H1 (cell line): Measurements from ENCODE around the gene EPHA8. TPM values are rescaled to one million over a fixed set of nuclear protein-coding genes. Genes with fewer than 3 reads are reported as not detected.

Experiments used
- CTCF ChIA-PET: fragments of 300-600 bp; sonication (Branson Sonifier 250); formaldehyde crosslinking; loops from one replicate; lab custom pipeline; 2021; ENCODE audit not compliant: partially characterized antibody; lab: Charles Lee
- POLR2A ChIA-PET: fragments of 300-600 bp; sonication (Branson Sonifier 250); formaldehyde crosslinking; loops from one replicate; lab custom pipeline; 2021; ENCODE audit warnings: inconsistent platforms; ENCODE audit not compliant: partially characterized antibody; lab: Charles Lee
- DNase-seq, 2 experiments: peaks; one replicate each; pipeline versions ENCODE4 v3.0.0 to v3.0.0-alpha.2; 2010 to 2022; ENCODE audit warnings: low spot score in 2 of 2, low read depth in 1 of 2, mixed read lengths in 1 of 2
- FAIRE-seq: peaks from 2 replicates; lab custom pipeline; 2011; peaks lifted over from hg19 to GRCh38; lab: Jason Lieb, UNC
- H2AFZ ChIP-seq: 2 replicates; pipeline ENCODE4 v1.8.1; 2012; ENCODE audit warnings: low read length, inconsistent platforms
- H2AK5ac ChIP-seq: 2 replicates; pipeline ENCODE4 v1.6.1; 2013; ENCODE audit warnings: low read depth, low read length
- H2BK120ac ChIP-seq: replicated peaks from 2 replicates; pipeline ENCODE3; 2013; ENCODE audit warnings: low read depth, low read length, inconsistent platforms
- H2BK12ac ChIP-seq: 2 replicates; pipeline ENCODE4 v1.6.1; 2013; ENCODE audit warnings: low read depth, low read length
- H2BK15ac ChIP-seq: 2 replicates; pipeline ENCODE4 v1.6.1; 2013; ENCODE audit warnings: low read length
- H2BK20ac ChIP-seq: 2 replicates; pipeline ENCODE4 v1.6.1; 2013; ENCODE audit warnings: low read length
- H2BK5ac ChIP-seq: 2 replicates; pipeline ENCODE4 v1.6.1; 2013; ENCODE audit warnings: low read depth, low read length
- H3K14ac ChIP-seq: 2 replicates; pipeline ENCODE4 v1.6.1; 2013; ENCODE audit warnings: inconsistent platforms; ENCODE audit not compliant: insufficient read length
- H3K18ac ChIP-seq: 2 replicates; pipeline ENCODE4 v1.6.1; 2013; ENCODE audit warnings: low read length; ENCODE audit errors: extremely low read depth
- H3K23ac ChIP-seq: 2 replicates; pipeline ENCODE4 v1.6.1; 2013; ENCODE audit warnings: inconsistent platforms; ENCODE audit not compliant: insufficient read length
- H3K23me2 ChIP-seq: 2 replicates; pipeline ENCODE4 v1.6.1; 2013; ENCODE audit warnings: low read depth, low read length
- H3K27ac ChIP-seq: 2 replicates; pipeline ENCODE4 v1.6.1; 2011; ENCODE audit warnings: low read depth, low read length, inconsistent platforms
- H3K27me3 ChIP-seq, 4 experiments: replicated peaks in 1 of 4; 1 replicate in 1 of 4; 2 replicates in 3 of 4; pipeline versions ENCODE4 v1.6.1 to v1.8.1; 2011 to 2013; ENCODE audit warnings: low read length in 3 of 4, mild to moderate bottlenecking in 3 of 4, inconsistent platforms in 2 of 4, mixed read lengths in 2 of 4, moderate library complexity in 1 of 4; ENCODE audit not compliant: control insufficient read depth in 3 of 4, insufficient read depth in 3 of 4; ENCODE audit errors: extremely low read depth in 1 of 4
- H3K36me3 ChIP-seq, 4 experiments: 2 replicates each; pipeline versions ENCODE4 v1.6.1 to v1.8.1; 2011 to 2013; ENCODE audit warnings: mild to moderate bottlenecking in 4 of 4, low read length in 3 of 4, moderate library complexity in 2 of 4, control low read depth in 1 of 4, inconsistent platforms in 1 of 4; ENCODE audit not compliant: insufficient read depth in 4 of 4, control insufficient read depth in 2 of 4
- H3K4ac ChIP-seq: replicated peaks from 2 replicates; pipeline ENCODE3; 2013; ENCODE audit warnings: low read length, low read depth, mixed read lengths, inconsistent platforms; ENCODE audit not compliant: insufficient read length
- H3K4me1 ChIP-seq, 4 experiments: replicated peaks in 1 of 4; 1 replicate in 1 of 4; 2 replicates in 3 of 4; pipeline versions ENCODE4 v1.6.1 to v1.8.1; 2011 to 2013; ENCODE audit warnings: low read length in 3 of 4, inconsistent platforms in 2 of 4, mixed read lengths in 1 of 4; ENCODE audit not compliant: insufficient read depth in 4 of 4, control insufficient read depth in 3 of 4
- H3K4me2 ChIP-seq, 2 experiments: 2 replicates each; pipeline versions ENCODE4 v1.6.1 to v1.8.1; 2011 to 2013; ENCODE audit warnings: low read depth in 2 of 2, low read length in 2 of 2, control low read depth in 1 of 2, inconsistent platforms in 1 of 2, mild to moderate bottlenecking in 1 of 2; ENCODE audit not compliant: insufficient read depth in 1 of 2
- H3K4me3 ChIP-seq, 4 experiments: fragments of 200-600, 300-600 bp in 1 of 4; sonication (generic), shearing (Covaris generic), sonication (Bioruptor Twin) in 1 of 4; 2 replicates each; pipeline versions ENCODE4 v1.5.1 to v1.8.1; 2011 to 2016; ENCODE audit warnings: low read length in 4 of 4, low read depth in 3 of 4, control low read depth in 2 of 4, inconsistent platforms in 2 of 4, mild to moderate bottlenecking in 2 of 4, mixed read lengths in 1 of 4, moderate library complexity in 1 of 4; ENCODE audit not compliant: insufficient read depth in 2 of 4; ENCODE audit errors: extremely low read depth in 1 of 4
- H3K56ac ChIP-seq: replicated peaks from 2 replicates; pipeline ENCODE3; 2013; ENCODE audit warnings: low read depth, mild to moderate bottlenecking, mixed read lengths, low read length, inconsistent platforms; ENCODE audit not compliant: insufficient read length
- H3K79me1 ChIP-seq: 2 replicates; pipeline ENCODE4 v1.6.1; 2013; ENCODE audit warnings: low read depth, low read length, control low read depth
- H3K79me2 ChIP-seq, 2 experiments: 2 replicates each; pipeline versions ENCODE4 v1.6.1 to v1.8.1; 2012 to 2013; ENCODE audit warnings: low read length in 2 of 2, mild to moderate bottlenecking in 2 of 2, inconsistent platforms in 1 of 2; ENCODE audit not compliant: insufficient read depth in 2 of 2, control insufficient read depth in 1 of 2
- H3K9ac ChIP-seq, 4 experiments: replicated peaks in 1 of 4; 1 replicate in 1 of 4; 2 replicates in 3 of 4; pipeline versions ENCODE4 v1.6.1 to v1.8.1; 2011 to 2013; ENCODE audit warnings: low read depth in 3 of 4, low read length in 3 of 4, control low read depth in 2 of 4, mild to moderate bottlenecking in 2 of 4, moderate library complexity in 2 of 4, inconsistent platforms in 1 of 4; ENCODE audit errors: extremely low read depth in 1 of 4
- H3K9me3 ChIP-seq, 2 experiments: 2 replicates each; pipeline versions ENCODE4 v1.6.1 to v1.8.1; 2012 to 2013; ENCODE audit warnings: mild to moderate bottlenecking in 2 of 2, moderate library complexity in 2 of 2, control low read depth in 1 of 2, inconsistent platforms in 1 of 2, low read depth in 1 of 2, low read length in 1 of 2, mixed read lengths in 1 of 2; ENCODE audit not compliant: insufficient read depth in 2 of 2
- H4K20me1 ChIP-seq, 2 experiments: replicated peaks in 1 of 2; 2 replicates each; pipeline versions ENCODE3 to v1.8.1; 2011 to 2013; ENCODE audit warnings: inconsistent platforms in 2 of 2, low read length in 2 of 2, mild to moderate bottlenecking in 1 of 2; ENCODE audit not compliant: insufficient read depth in 2 of 2, control insufficient read depth in 1 of 2
- H4K5ac ChIP-seq: 2 replicates; pipeline ENCODE4 v1.6.1; 2013; ENCODE audit warnings: low read length, low read depth, mixed read lengths, inconsistent platforms; ENCODE audit not compliant: insufficient read length
- H4K8ac ChIP-seq: 2 replicates; pipeline ENCODE4 v1.8.0; 2013; ENCODE audit warnings: mild to moderate bottlenecking, moderate library complexity, low read length, inconsistent platforms; ENCODE audit not compliant: insufficient read depth; ENCODE audit errors: extremely low read depth
- H4K91ac ChIP-seq: replicated peaks from 2 replicates; pipeline ENCODE3; 2013; ENCODE audit warnings: low read length, mixed read lengths, inconsistent platforms; ENCODE audit not compliant: insufficient read length
- CEBPB ChIP-seq: IDR thresholded peaks from 2 replicates; pipeline ENCODE4 v1.6.1; 2012; ENCODE audit warnings: low read depth, low read length
- POLR2AphosphoS5 ChIP-seq: IDR thresholded peaks from 2 replicates; pipeline ENCODE4 v1.6.1; 2011; ENCODE audit warnings: low read depth, low read length
- WGBS, 2 experiments: shearing (Covaris generic) in 1 of 2; methylation state at CpG; one replicate each; pipeline versions ENCODE4 v1.1.6 to v1.1.7; 2013 to 2015; ENCODE audit warnings: low lambda C conversion rate in 2 of 2, mixed read lengths in 2 of 2, inconsistent platforms in 1 of 2, low coverage in 1 of 2, missing lambda C conversion rate in 1 of 2; ENCODE audit not compliant: insufficient replicate concordance in 2 of 2, insufficient coverage in 1 of 2, insufficient read length in 1 of 2; ENCODE audit errors: extremely low coverage in 1 of 2, missing lambda C conversion rate in 1 of 2; 5-methylcytosine and 5-hydroxymethylcytosine counted together
- polyA plus RNA-seq, 7 experiments: library from polyadenylated mRNA; depleted of rRNA in 3 of 7; stranded (reverse) in 5 of 7; unstranded in 2 of 7; fragments of >200 nt in 5 of 7; fragments of 200-250 nt in 2 of 7; gene quantifications; 1 replicate in 5 of 7; 2 replicates in 1 of 7; 4 replicates in 1 of 7; pipeline versions ENCODE4 v1.2.1 to v1.2.3, GENCODE V29; 2011 to 2013; ENCODE audit warnings: missing spikeins in 2 of 7, mixed read lengths in 2 of 7
- total RNA-seq: library from RNA; stranded (reverse); fragmentation: NEBNext Ultra II Directional; extraction: Animal tissue kit (Norgen Biotek cat#: 25700); gene quantifications from 2 replicates; pipeline ENCODE4 v1.2.1, GENCODE V29; 2021

Gene EPHA8
- total and polyA plus RNA-seq, 2 of the 8 experiments (the other 6 are each of a cell fraction or from before 2014, with no cell fraction given): 4.0 to 8.4 TPM

- Histone ChIP-seq H3K9ac (no peak overlapping the region; a peak in 1 of 7 replicates), H3K4me3 (no peak overlapping the region), H3K4ac (no peak overlapping the region), H2BK12ac (no peak overlapping the region), H4K5ac (no peak overlapping the region), H2AK5ac (no peak overlapping the region), H3K79me1 (no peaks in the 10 kb centered on the region; the same call in 1 of the 2 replicates), H3K23ac (no peak overlapping the region), H3K23me2 (peaks cover 2% of the 10 kb centered on the region; the same call in 1 of the 2 replicates), H2AFZ (no peak overlapping the region), H3K36me3 (peaks cover 0 to 2% (median 0%) of the 10 kb centered on the region in 4 experiments; a peak in 1 of 8 replicates), H3K18ac (no peak overlapping the region), H3K4me1 (no peaks in the 10 kb centered on the region), H3K4me2 (no peak overlapping the region), H3K79me2 (peaks cover 0 to 2% of the 10 kb centered on the region in 2 experiments; a peak in 1 of 4 replicates), H3K56ac (no peak overlapping the region), H3K9me3 (peaks cover 1 to 2% of the 10 kb centered on the region in 2 experiments; a peak in 1 of 4 replicates), H4K8ac (no peak overlapping the region), H3K27me3 (no peaks in the 10 kb centered on the region), H2BK5ac (no peak overlapping the region), H2BK15ac (no peak overlapping the region), H4K91ac (no peak overlapping the region), H3K27ac (no peak overlapping the region), H4K20me1 (peaks cover 0 to 3% of the 10 kb centered on the region in 2 experiments), H2BK120ac (no peak overlapping the region), H2BK20ac (no peak overlapping the region), H3K14ac (no peak overlapping the region)
- no peak for TF ChIP-seq POLR2AphosphoS5
- TF ChIP-seq CEBPB: peak; percentile 50; the same call in 1 of the 2 replicates
- no peak for DNase-seq
- POLR2A ChIA-PET: interaction anchor here (1.0 to 1.2 kb wide), 3 partner anchors 9 to 28 kb away, joined by 3 to 4 read pairs (median 4); no protein-coding TSS in a partner anchor
- CTCF ChIA-PET: interaction anchor here (1.7 to 3.9 kb wide), 3 partner anchors 29 to 58 kb away, joined by 5 to 17 read pairs (median 15); no protein-coding TSS in a partner anchor
- no peak for FAIRE-seq
- WGBS, 2 experiments: 84% methylated on average over 10 of the region's 10 CpGs; no CpG with 5 or more reads in 1 of the 2 experiments
Measured at GRCh38 chr1:22584001-22584562, 20.8 kb downstream of the EPHA8 start.
